GM19438 (cell line): ENCODE measurements around the gene PAFAH2.
"Not testable (repeated sequence)": the region's sequence is repeated elsewhere in the genome, so short reads cannot be mapped to it uniquely, and the experiment has no call there.

Experiments
- ATAC-seq: cut with Tn5 transposase; IDR thresholded peaks from one replicate; pipeline ENCODE4 v1.9.1; 2021; ENCODE audit warnings: low read depth; ENCODE audit not compliant: unreplicated experiment

Gene PAFAH2

GRCh38 chr1:25989440-25990234 lies 8.2 kb downstream of the PAFAH2 start:
- ATAC-seq: no peak

DNA sequence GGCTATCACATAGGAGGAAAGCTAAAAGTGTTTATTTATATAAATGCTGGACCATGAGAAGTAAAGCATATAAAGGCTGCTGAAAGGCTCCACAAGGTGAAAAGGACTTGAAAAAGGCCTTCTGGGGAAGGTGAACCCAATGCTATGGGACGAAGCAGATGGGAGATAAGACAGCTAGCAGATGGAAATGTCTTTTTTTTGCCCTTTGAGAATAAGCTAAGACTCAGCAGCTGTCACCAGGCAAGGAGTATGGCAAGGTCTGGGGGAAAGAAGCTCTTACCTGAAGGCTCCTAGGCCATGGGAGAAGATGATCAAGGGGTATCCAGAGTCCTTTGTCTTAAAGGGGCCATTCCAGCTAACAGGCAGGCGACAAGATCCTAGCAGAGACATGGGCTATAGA lies 9.9 kb downstream of the PAFAH2 start:
- ATAC-seq: no peak

DNA sequence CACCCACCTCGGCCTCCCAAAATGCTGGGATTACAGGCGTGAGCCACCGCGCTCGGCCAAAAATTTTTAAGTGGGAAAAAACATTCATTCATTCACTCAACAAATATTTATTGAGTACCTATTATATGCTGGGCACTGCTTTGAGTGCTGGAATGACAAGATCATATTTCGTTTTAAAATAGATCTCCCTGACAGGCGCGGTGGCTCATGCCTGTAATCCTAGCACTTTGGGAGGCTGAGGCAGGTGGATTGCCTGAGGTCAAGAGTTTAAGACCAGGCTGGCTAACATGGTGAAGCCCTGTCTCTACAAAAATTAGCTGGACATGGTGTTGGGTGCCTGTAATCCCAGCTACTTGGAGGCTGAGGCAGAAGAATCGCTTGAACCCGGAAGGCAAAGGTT lies 11.1 kb downstream of the PAFAH2 start:
- ATAC-seq: not testable (repeated sequence)

GRCh38 chr1:25985670-25986069 lies 12.2 kb downstream of the PAFAH2 start:
- no peak for ATAC-seq

DNA sequence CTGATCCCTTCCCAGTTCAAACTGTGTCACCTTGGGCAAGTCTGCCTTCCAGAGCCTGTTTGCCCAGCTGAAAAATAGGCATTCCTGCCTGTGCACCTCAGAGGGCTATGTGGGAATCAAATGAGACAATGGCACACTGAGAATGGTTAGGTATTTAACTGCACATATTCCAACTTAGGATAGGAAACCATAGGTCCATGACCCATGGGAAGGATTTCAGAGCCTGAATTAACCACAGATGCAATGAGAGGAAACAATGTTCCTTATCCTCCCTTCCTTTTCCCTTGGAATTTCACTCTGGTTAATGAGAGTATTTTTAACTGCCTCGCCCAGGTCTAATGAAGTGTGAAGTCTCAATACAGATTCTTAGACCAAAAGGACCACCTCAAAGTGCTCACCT lies 12.7 kb downstream of the PAFAH2 start:
- no peak for ATAC-seq

- ATAC-seq: no peak
Measured at GRCh38 chr1:25979210-25979609, 18.7 kb downstream of the PAFAH2 start.

GRCh38 chr1:25978403-25978802 lies 19.5 kb downstream of the PAFAH2 start:
- no peak for ATAC-seq

- ATAC-seq: no peak
Measured at GRCh38 chr1:25977801-25978200, 20.1 kb downstream of the PAFAH2 start.

DNA sequence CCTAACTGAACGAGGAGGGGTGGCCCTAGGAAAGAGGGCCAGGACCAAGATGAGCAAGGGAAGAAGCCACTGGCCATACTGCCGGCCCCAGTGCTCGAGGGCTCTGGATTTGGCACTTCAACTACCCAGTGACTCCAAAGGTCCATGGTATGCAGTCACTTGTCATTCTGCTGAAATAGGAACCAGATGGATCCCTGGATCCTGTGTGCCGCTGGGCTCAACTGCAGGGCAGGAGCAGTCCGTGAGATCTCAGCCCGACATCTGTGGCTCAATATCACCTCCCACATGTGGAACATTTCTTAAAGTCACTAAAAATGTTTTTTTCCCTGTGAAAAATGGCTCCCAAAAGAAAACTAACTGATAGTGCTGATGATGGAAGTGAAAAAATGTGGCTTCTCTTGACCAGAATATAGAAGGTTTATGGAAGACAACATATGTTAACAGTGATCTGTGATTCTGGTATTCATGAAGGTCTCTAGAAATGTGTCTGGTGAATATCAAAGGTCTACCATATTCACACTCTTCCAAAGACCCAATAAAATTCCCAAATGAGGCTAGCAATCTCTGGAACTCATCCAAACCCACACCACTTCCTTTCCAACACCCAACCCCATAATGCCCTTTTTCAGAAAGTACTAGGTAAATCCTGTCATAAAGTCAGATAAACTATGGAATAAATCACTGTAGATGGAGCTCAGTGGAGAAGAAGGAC lies 24.1 kb downstream of the PAFAH2 start:
- ATAC-seq: no peak

- ATAC-seq: no peak
Measured at GRCh38 chr1:25971811-25972180, 26.1 kb downstream of the PAFAH2 start.

- no peak for ATAC-seq
Measured at GRCh38 chr1:25971066-25971810, 26.6 kb downstream of the PAFAH2 start.

DNA sequence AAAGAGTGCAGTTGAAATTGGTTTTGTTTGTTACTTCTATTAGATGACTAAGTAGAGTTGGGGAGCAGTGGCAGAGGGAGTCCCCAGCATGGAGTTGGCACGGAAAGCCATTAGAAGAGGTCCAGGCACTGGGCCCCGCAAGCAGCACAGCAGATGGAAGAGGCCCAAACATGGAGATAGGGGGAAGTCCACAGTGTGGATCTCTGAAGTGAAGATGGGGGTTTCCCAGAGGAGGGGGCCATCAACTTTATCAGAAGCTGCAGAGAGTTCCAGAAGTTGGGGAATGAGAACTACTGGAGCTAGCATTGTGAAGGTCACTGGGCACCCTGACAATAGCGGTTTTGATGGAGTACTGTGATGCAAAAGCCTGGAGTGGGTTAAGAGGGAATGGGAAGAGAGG lies 30.6 kb downstream of the PAFAH2 start:
- no peak for ATAC-seq

DNA sequence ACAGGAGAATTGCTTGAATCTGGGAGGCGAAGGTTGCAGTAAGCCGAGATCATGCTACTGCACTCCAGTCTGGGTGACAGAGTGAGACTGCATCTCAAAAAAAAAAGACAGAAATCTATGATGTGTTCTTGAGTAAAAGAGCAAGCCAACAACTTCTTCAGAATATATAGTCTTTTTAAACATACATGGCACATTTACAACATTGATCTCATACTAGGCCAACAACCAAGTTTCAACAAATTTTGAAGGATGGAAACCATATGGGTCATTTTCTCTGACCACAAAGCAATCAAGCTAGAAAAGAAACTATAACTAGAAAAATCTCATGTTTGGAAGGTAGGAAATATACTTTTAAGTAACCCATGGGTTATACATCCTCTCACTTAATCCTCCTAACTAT lies 38.3 kb downstream of the PAFAH2 start:
- ATAC-seq: no peak

- ATAC-seq: no peak
Measured at GRCh38 chr1:25958465-25958864, 39.4 kb downstream of the PAFAH2 start.

GRCh38 chr1:25955553-25955952 lies 42.3 kb downstream of the PAFAH2 start:
- no peak for ATAC-seq

DNA sequence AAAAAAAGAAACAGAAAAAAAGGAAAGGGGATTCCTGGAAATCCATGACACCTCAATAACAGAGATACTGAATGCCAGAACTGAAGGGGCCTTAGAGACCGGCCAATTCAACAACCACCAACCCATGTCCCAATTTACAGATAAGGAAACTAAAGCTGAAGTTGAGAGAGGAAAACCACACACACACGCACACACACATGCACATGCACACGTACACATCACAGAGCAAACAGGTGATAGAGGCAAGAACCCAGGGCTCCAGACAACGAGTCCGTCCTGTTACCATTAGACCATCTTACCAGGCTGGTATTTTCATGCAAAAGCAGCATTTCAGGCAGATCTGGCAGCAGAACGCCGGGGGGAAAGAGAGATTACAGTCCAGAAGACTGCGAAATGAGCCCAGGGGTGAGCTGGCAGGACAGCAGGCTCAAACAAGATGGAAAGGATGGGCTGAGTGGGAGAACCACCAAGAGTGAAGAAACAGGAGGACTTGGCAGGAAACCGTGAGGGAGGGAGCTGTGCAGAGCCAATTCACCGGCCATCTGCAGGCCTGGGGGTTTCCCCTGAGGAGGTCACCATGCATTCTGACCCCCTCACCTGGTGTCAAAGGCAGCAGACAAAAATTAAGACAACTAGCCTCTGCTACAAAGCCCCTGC lies 43.5 kb downstream of the PAFAH2 start:
- ATAC-seq: no peak

DNA sequence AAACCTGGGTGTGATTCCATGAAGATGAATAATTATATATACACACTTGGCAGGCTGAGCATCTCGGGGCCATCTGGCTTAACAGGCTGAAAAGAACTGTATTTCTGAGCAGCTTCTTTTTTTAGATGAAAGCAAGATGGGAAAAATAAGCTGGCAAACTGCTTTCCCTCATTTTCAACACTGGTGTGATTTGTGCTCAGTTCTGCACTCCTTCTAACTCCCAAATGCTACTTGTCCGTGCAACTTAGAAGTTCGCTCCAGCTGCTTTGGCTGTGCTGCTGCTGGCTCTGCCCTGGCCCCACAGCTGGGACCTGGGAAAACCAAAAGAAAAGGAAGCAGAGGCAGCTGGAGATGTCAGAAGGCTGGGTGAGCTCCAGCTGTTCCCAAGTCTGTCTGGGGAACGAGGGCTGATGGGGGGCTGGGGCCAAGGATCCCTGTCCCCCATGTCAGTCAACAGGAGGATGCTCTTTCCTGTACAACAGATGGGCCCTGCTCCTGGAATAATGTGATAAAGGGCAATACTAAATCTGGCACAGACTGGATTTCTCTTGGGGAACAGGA lies 44.9 kb downstream of the PAFAH2 start:
- no peak for ATAC-seq

DNA sequence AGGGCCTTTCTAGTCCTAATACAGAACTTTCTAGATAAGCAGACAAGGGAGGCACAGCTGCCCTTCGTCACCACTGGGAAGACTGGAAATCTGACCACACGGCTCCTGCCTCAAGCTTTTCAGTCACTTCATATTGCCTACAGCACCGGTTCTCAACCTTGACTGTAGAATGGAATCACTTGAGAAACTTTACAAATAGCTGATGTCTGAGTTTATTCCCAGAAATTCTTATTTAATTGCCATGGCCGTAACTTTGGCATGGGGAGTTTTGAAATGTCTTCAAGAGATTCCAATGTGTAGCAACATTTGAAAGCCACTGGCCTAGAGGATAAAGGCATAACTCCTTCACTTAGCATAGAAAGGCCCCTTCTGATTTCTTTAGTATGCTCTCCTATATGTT lies 49.2 kb downstream of the PAFAH2 start:
- ATAC-seq: no peak

DNA sequence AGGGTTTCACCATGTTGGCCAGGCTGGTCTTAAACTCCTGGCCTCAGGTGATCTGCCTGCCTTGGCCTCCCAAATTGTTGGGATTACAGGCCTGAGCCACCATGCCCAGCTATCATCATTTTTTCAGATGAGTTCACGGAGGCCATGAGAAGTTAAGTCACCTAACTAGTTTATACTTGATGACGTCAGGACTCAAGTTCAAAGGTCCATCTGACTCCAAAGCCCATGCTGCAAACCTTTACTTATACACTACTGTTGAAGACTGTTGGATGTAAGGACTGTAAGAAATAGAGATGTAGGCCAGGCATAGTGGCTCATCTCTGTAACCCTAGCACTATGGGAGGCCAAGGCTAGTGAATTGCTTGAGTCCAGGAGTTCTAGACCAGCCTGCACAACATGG lies 50.8 kb downstream of the PAFAH2 start:
- no peak for ATAC-seq

DNA sequence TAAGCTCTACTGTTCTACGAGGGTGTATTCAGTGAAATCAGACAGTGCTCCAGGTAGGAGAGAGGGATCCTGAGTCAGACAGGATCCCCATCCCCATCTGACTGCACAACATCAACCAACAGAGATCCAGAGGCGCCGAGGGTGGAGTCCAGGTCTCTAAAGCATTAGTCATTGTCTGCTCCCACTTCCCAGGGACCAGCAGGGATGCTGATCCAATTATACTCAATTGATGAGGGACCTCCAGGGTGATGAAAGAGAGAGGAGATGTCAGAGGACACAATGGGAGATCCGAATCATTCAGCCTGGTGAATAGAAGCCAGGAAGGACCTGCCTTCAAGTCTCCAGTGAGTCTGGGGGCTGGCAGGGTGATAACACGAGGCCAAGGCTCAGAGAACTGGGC lies 52.1 kb downstream of the PAFAH2 start:
- no peak for ATAC-seq

DNA sequence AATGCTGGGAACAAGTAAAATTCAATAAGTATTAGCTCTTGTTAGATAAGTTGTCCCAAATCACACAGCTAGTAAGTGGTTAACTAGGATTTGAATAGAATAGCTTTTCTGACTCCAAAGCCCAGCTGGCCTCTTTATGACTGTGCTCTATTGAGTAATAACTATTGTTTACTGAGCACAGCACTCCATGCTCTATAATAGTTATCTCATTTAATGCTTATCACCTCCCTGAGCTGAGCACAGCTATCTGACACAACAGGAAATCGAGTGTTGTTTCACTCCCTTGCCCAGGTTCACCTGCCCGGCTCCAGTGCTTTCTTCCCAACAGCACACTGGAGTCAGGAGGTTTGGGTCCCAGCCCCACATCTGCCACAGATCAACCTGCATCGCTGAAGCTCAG lies 52.9 kb downstream of the PAFAH2 start:
- no peak for ATAC-seq
